ENCODE data around the gene CHCHD6.

The CHCHD6 gene

DNA sequence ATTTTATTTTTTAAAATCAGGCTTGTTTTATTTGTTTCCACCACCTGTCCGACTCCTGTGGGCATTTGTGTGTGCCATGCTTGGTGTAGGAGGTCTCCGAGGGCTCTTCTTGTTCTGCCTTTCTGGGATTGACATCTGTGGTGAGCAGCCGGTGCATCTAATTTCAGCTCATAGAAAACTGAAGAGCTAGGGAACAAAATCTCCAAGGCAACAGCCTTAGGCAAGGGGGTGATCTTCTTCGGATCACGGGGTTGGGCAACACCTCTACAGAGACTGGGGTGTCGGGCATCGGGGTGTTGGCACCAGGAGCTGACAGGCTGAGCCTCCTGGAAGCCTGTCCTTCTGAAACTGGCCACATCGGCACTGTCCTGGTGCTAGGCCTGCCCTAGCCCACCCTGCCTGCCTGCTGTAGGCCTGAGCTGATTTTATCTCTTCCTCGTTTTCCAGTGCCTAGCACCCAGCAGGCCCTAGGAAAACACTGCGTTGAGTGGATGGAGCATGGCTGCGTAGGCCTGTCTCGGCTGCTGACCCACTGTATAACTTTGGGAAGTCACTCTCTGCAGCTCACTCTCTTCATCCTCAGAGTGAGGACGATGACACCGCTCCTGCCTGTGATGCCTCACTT lies 10.3 kb downstream of the CHCHD6 start:
- DNase-seq (ENCODE audit: extremely low spot score) = no peak
- CTCF ChIA-PET = no interaction called here
- TF ChIP-seq FOXK2 (IDR thresholded peaks at IDR 0.05) (no peak), HDGF (IDR thresholded peaks at IDR 0.05; ENCODE audit: borderline replicate concordance) (no peak), BHLHE40 (IDR thresholded peaks at IDR 0.05; ENCODE audit: borderline replicate concordance) (no peak), LEF1 (IDR thresholded peaks at IDR 0.05; ENCODE audit: borderline replicate concordance) (no peak), FOXM1 (IDR thresholded peaks at IDR 0.05; ENCODE audit: borderline replicate concordance) (no peak), ZNF384 (IDR thresholded peaks at IDR 0.05) (no peak), FOXA1 (IDR thresholded peaks at IDR 0.05) (no peak), CTBP1 (IDR thresholded peaks at IDR 0.05; ENCODE audit: borderline replicate concordance) (no peak), ARNT (IDR thresholded peaks at IDR 0.05) (no peak), L3MBTL2 (conservative IDR thresholded peaks at IDR 0.05) (no peak), NFRKB (IDR thresholded peaks at IDR 0.05) (no peak), SP1 (IDR thresholded peaks at IDR 0.05) (no peak), SUZ12 (IDR thresholded peaks at IDR 0.05) (no peak), TARDBP (IDR thresholded peaks at IDR 0.05) (no peak), ELF4 (IDR thresholded peaks at IDR 0.05) (no peak)
- TF ChIP-seq, protein P1, sequence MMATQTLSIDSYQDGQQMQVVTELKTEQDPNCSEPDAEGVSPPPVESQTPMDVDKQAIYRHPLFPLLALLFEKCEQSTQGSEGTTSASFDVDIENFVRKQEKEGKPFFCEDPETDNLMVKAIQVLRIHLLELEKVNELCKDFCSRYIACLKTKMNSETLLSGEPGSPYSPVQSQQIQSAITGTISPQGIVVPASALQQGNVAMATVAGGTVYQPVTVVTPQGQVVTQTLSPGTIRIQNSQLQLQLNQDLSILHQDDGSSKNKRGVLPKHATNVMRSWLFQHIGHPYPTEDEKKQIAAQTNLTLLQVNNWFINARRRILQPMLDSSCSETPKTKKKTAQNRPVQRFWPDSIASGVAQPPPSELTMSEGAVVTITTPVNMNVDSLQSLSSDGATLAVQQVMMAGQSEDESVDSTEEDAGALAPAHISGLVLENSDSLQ (IDR thresholded peaks at IDR 0.05) = no peak
- POLR2A ChIA-PET = no interaction called here

DNA sequence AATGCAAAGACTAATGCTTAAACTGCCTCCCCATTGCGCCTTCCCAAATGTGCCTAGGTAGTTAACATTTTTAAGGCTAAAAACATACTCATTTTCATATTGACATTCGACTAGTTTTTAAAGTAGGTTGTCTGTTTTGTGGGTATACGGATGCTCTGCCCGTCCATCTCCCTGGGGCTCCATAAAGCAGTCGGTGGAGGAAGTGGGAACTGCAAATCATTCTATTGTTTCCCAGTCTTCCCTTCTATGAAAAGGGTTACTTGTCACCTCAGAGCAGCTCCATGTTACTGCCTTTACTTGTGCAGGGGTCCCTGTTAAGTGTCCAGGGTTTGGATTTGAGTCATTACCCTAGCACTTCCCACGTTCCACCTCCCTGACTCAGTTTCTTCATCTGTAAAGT lies 10.9 kb downstream of the CHCHD6 start:
- POLR2A ChIA-PET = no interaction called here
- TF ChIP-seq SP1 (IDR thresholded peaks at IDR 0.05) (no peak), ELF4 (IDR thresholded peaks at IDR 0.05) (no peak), NFRKB (IDR thresholded peaks at IDR 0.05) (no peak), LEF1 (IDR thresholded peaks at IDR 0.05; ENCODE audit: borderline replicate concordance) (no peak), CTBP1 (IDR thresholded peaks at IDR 0.05; ENCODE audit: borderline replicate concordance) (no peak), FOXM1 (IDR thresholded peaks at IDR 0.05; ENCODE audit: borderline replicate concordance) (no peak), FOXK2 (IDR thresholded peaks at IDR 0.05) (no peak), BHLHE40 (IDR thresholded peaks at IDR 0.05; ENCODE audit: borderline replicate concordance) (no peak), TARDBP (IDR thresholded peaks at IDR 0.05) (no peak), FOXA1 (IDR thresholded peaks at IDR 0.05) (no peak)
- TF ChIP-seq, protein P1 (IDR thresholded peaks at IDR 0.05) = no peak
- CTCF ChIA-PET = no interaction called here
- DNase-seq (ENCODE audit: extremely low spot score) = no peak

DNA sequence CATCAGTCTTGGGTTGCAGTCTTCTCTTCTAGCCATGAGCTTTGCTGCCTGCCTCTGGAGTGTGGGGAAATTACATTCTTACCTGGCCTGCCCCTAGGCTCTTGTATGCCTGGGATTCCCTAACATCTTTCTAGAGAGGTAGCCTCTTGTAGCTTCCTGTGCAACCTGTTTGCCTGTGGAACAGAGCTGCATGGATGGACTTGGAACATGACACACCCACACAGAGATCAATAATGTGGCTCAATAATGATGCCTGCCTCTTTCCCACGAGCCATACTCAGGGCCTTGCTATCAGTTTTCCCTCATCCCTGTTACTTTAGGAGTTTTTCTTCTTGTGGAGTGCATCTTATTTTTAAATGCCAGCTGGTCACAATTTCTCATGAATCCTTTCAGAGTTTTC lies 11.4 kb downstream of the CHCHD6 start:
- TF ChIP-seq LEF1 (IDR thresholded peaks at IDR 0.05; ENCODE audit: borderline replicate concordance) = no peak
- TF ChIP-seq BHLHE40 (IDR thresholded peaks at IDR 0.05; ENCODE audit: borderline replicate concordance) = no peak
- TF ChIP-seq L3MBTL2 (conservative IDR thresholded peaks at IDR 0.05) = no peak
- TF ChIP-seq ELF4 (IDR thresholded peaks at IDR 0.05) = no peak
- no peak for TF ChIP-seq NFRKB (IDR thresholded peaks at IDR 0.05)
- TF ChIP-seq ZNF384 (IDR thresholded peaks at IDR 0.05) = no peak
- TF ChIP-seq ARNT (IDR thresholded peaks at IDR 0.05) = no peak
- TF ChIP-seq FOXM1 (IDR thresholded peaks at IDR 0.05; ENCODE audit: borderline replicate concordance) = no peak
- TF ChIP-seq TARDBP (IDR thresholded peaks at IDR 0.05) = no peak
- ChIA-PET POLR2A (no interaction called here), CTCF (no interaction called here)
- no peak for DNase-seq (ENCODE audit: extremely low spot score)

GRCh38 chr3:126716057-126716456 lies 12.0 kb downstream of the CHCHD6 start:
- ChIA-PET CTCF (no interaction called here), POLR2A (no interaction called here)
- no peak for TF ChIP-seq CTBP1 (IDR thresholded peaks at IDR 0.05; ENCODE audit: borderline replicate concordance)
- no peak for TF ChIP-seq FOXA1 (IDR thresholded peaks at IDR 0.05)
- no peak for TF ChIP-seq L3MBTL2 (conservative IDR thresholded peaks at IDR 0.05)
- no peak for TF ChIP-seq BHLHE40 (IDR thresholded peaks at IDR 0.05; ENCODE audit: borderline replicate concordance)
- no peak for TF ChIP-seq FOXK2 (IDR thresholded peaks at IDR 0.05)
- no peak for TF ChIP-seq ELF4 (IDR thresholded peaks at IDR 0.05)
- no peak for TF ChIP-seq ZNF384 (IDR thresholded peaks at IDR 0.05)
- TF ChIP-seq, protein P1 (IDR thresholded peaks at IDR 0.05) = no peak
- no peak for TF ChIP-seq SP1 (IDR thresholded peaks at IDR 0.05)
- TF ChIP-seq FOXM1 (IDR thresholded peaks at IDR 0.05; ENCODE audit: borderline replicate concordance) = no peak
- TF ChIP-seq LEF1 (IDR thresholded peaks at IDR 0.05; ENCODE audit: borderline replicate concordance) = no peak
- TF ChIP-seq ARNT (IDR thresholded peaks at IDR 0.05) = no peak
- no peak for DNase-seq (ENCODE audit: extremely low spot score)

- DNase-seq (ENCODE audit: extremely low spot score) = no peak
- TF ChIP-seq CTBP1 (IDR thresholded peaks at IDR 0.05; ENCODE audit: borderline replicate concordance) (no peak), ZNF384 (IDR thresholded peaks at IDR 0.05) (no peak), LEF1 (IDR thresholded peaks at IDR 0.05; ENCODE audit: borderline replicate concordance) (no peak), NFRKB (IDR thresholded peaks at IDR 0.05) (no peak), FOXM1 (IDR thresholded peaks at IDR 0.05; ENCODE audit: borderline replicate concordance) (no peak), FOXA1 (IDR thresholded peaks at IDR 0.05) (no peak), HDGF (IDR thresholded peaks at IDR 0.05; ENCODE audit: borderline replicate concordance) (no peak), FOXK2 (IDR thresholded peaks at IDR 0.05) (no peak), ELF4 (IDR thresholded peaks at IDR 0.05) (no peak), BHLHE40 (IDR thresholded peaks at IDR 0.05; ENCODE audit: borderline replicate concordance) (no peak), ARNT (IDR thresholded peaks at IDR 0.05) (no peak)
- ChIA-PET CTCF (no interaction called here), POLR2A (interaction anchor here (1.7 kb wide), 1 partner anchor 14 kb away, joined by 5 read pairs; the partner anchor contains the start of gene CHCHD6)
These were observed 14.8 kb downstream of the CHCHD6 start for GRCh38 chr3:126718561-126719445.

All from HEK293T (cell line).